ENCODE measurements around the gene ZBED1.
"Not testable (repeated sequence)": the region's sequence is repeated elsewhere in the genome, so short reads cannot be mapped to it uniquely, and the experiment has no call there.

Gene ZBED1

DNA sequence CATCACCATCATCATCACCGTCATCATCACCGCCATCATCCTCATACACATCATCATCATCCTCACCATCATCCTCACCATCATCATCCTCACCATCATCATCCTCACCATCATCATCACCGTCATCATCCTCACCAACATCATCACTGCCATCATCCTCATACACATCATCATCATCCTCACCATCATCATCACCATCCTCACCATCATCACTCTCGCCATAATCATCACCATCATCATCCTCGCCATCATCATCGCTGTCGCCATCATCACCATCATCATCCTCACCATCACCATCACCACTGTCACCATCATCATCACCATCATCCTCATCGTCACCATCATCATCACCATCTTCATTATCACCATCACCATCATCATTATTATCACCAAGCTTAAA lies 19.8 kb upstream of the ZBED1 start:
- TF ChIP-seq CTCF (conservative IDR thresholded peaks at IDR 0.05; ENCODE audit: low read depth, low read length): no peak

DNA sequence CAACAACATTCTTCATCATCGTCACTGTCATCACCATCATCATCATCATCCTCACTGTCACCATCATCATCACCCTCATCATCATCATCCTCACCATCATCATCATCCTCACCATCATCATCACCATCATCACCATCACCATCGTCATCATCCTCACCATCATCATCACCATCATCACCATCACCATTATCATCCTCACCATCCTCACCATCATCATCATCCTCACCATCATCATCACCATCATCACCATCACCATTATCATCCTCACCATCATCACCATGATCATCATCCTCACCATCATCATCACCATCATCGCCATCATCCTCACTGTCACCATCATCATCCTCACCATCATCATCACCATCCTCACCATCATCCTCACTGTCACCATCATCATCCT lies 18.9 kb upstream of the ZBED1 start:
- not testable (repeated sequence) for H3K4me3 ChIP-seq (ENCODE audit: low read length); DNase-seq (ENCODE audit: low read depth)

More for the DNA sequence above, 19.8 kb upstream of the ZBED1 start:
- H3K4me3 ChIP-seq (ENCODE audit: low read length): no peak overlapping the region
- DNase-seq (ENCODE audit: low read depth): no peak

GRCh38 chrX:2517055-2517454 lies 16.3 kb upstream of the ZBED1 start:
- DNase-seq (ENCODE audit: low read depth): no peak
- H3K4me3 ChIP-seq (ENCODE audit: low read length): no peak overlapping the region
- TF ChIP-seq CTCF (conservative IDR thresholded peaks at IDR 0.05; ENCODE audit: low read depth, low read length): no peak

GRCh38 chrX:2516623-2517022 lies 15.8 kb upstream of the ZBED1 start:
- no peak for TF ChIP-seq CTCF (conservative IDR thresholded peaks at IDR 0.05; ENCODE audit: low read depth, low read length)
- no peak overlapping the region for H3K4me3 ChIP-seq (ENCODE audit: low read length)
- DNase-seq (ENCODE audit: low read depth): no peak

DNA sequence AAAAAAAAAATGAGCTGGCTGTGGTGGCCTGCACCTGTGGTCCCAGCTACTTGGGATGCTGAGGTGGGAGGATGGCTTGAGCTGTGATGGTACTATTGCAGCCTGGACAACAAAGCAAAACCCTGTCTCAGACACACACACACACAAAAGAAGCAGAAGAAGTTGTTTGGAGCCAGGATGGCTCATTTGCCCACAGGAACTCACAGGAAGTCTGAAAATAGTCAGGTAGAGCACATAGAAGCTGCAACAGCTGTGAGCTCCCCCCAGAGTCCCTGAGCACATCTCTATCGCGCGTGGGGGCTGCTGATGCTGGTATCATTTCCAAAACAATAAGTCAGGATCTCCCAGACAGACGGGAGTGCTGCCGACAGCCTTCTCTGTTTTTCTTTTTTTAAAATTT lies 13.4 kb upstream of the ZBED1 start:
- H3K4me3 ChIP-seq (ENCODE audit: low read length): no peak overlapping the region
- TF ChIP-seq CTCF (conservative IDR thresholded peaks at IDR 0.05; ENCODE audit: low read depth, low read length): no peak

GRCh38 chrX:2513121-2513664 lies 12.4 kb upstream of the ZBED1 start:
- no peak for TF ChIP-seq CTCF (conservative IDR thresholded peaks at IDR 0.05; ENCODE audit: low read depth, low read length)
- no peak for DNase-seq (ENCODE audit: low read depth)

More for the DNA sequence above, 13.4 kb upstream of the ZBED1 start:
- no peak for DNase-seq (ENCODE audit: low read depth)

GRCh38 chrX:2512501-2512900 lies 11.7 kb upstream of the ZBED1 start:
- no peak overlapping the region for H3K4me3 ChIP-seq (ENCODE audit: low read length)
- DNase-seq (ENCODE audit: low read depth): no peak
- TF ChIP-seq CTCF (conservative IDR thresholded peaks at IDR 0.05; ENCODE audit: low read depth, low read length): no peak

More at GRCh38 chrX:2513121-2513664, 12.4 kb upstream of the ZBED1 start:
- no peak overlapping the region for H3K4me3 ChIP-seq (ENCODE audit: low read length)

DNA sequence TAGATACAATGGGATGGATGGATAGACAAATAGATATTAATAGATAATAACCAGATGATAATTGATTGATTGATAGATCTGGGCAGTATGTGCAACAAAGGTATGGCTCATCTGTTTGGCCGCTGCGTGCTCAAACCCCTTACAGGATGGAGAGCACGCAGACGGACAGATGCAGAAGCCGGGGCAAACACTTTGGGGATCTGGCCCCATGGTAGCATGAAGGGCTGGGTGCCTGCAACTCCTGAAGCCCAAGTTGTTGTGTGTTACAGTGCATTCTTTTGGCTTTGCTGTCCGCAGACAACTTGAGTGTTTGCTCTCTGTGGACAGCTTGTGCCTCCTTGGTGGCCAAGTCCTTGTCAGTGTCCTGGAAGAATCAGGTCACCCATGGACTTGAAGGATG lies 10.6 kb upstream of the ZBED1 start:
- no peak for TF ChIP-seq CTCF (conservative IDR thresholded peaks at IDR 0.05; ENCODE audit: low read depth, low read length)
- no peak overlapping the region for H3K4me3 ChIP-seq (ENCODE audit: low read length)
- no peak for DNase-seq (ENCODE audit: low read depth)

Measured in retinal pigment epithelial cell (primary cell).